Lower lobe of right lung (tissue), 2 donors: Measurements from ENCODE around the gene BBOX1. TPM values are rescaled to one million over a fixed set of nuclear protein-coding genes. Genes with fewer than 3 reads are reported as not detected.

Experiments
- ATAC-seq, 2 donors: fragments of 200-7000 bp; cut with Tn5 transposase; one replicate each; pipeline ENCODE4 v1.9.1; 2020 to 2022; ENCODE audit warnings: mild to moderate bottlenecking in 2 of 2, moderate library complexity in 2 of 2
- DNase-seq: peaks from one replicate; pipeline ENCODE4 v3.0.0-alpha.2; 2020
- H3K27ac ChIP-seq: fragments of 200-600 bp; one replicate; pipeline ENCODE4 v1.8.0; 2022
- H3K27me3 ChIP-seq: fragments of 200-600 bp; one replicate; pipeline ENCODE4 v1.8.0; 2022; ENCODE audit warnings: low read depth
- H3K36me3 ChIP-seq: fragments of 200-600 bp; one replicate; pipeline ENCODE4 v1.8.0; 2022; ENCODE audit warnings: mild to moderate bottlenecking
- H3K4me1 ChIP-seq: fragments of 200-600 bp; one replicate; pipeline ENCODE4 v1.8.0; 2022
- H3K4me3 ChIP-seq: fragments of 200-600 bp; one replicate; pipeline ENCODE4 v1.8.0; 2022; ENCODE audit warnings: mild to moderate bottlenecking
- H3K9me3 ChIP-seq: fragments of 200-600 bp; one replicate; pipeline ENCODE4 v1.8.0; 2022
- CTCF ChIP-seq: fragments of 200-600 bp; IDR thresholded peaks from one replicate; pipeline ENCODE4 v1.8.0; 2022; ENCODE audit warnings: antibody characterized with exemption, mild to moderate bottlenecking
- intact Hi-C: fragments of 100-400 bp; cut with DNase I; formaldehyde crosslinking; loops from one replicate; pipeline ENCODE4 v1.11.0; 2022
- total RNA-seq: library from RNA; stranded (reverse); fragmentation: NEBNext Ultra II Directional; extraction: Animal tissue kit (Norgen Biotek cat#: 25700); gene quantifications from one replicate; pipeline ENCODE4 v1.2.1, GENCODE V29; 2021
- donor health status: DM: no; HTN: yes; CAD: no; lungs with severe emphysema.

BBOX1 gene
- total RNA-seq, 1 donor from 2014 or later, result 0.38 TPM

GRCh38 chr11:27028561-27028965 is 12.1 kb upstream of the BBOX1 start:
- Histone ChIP-seq H3K9me3 (no peaks in the 10 kb centered on the region), H3K27me3 (no peaks in the 10 kb centered on the region), H3K36me3 (no peaks in the 10 kb centered on the region), H3K4me3 (no peak overlapping the region), H3K27ac (no peak overlapping the region), H3K4me1 (no peaks in the 10 kb centered on the region)
- DNase-seq (no peak), ATAC-seq (no peak)
- intact Hi-C loops, result no loop called here
- TF ChIP-seq CTCF, result no peak

GRCh38 chr11:27029966-27030365 is 10.6 kb upstream of the BBOX1 start:
- H3K4me1 ChIP-seq, result no peaks in the 10 kb centered on the region
- no peak overlapping the region for H3K27ac ChIP-seq
- ATAC-seq (no peak), DNase-seq (no peak)
- intact Hi-C loops, result no loop called here
- no peaks in the 10 kb centered on the region for H3K9me3 ChIP-seq
- no peaks in the 10 kb centered on the region for H3K27me3 ChIP-seq
- H3K4me3 ChIP-seq, result no peak overlapping the region
- H3K36me3 ChIP-seq, result no peaks in the 10 kb centered on the region
- no peak for TF ChIP-seq CTCF

GRCh38 chr11:27031754-27032153 is 8.9 kb upstream of the BBOX1 start:
- no peak for DNase-seq
- peak in 1 of 2 donors; percentile 45 for ATAC-seq
- no peak overlapping the region for H3K4me3 ChIP-seq
- no peaks in the 10 kb centered on the region for H3K27me3 ChIP-seq
- no peak overlapping the region for H3K27ac ChIP-seq
- no peaks in the 10 kb centered on the region for H3K36me3 ChIP-seq
- H3K4me1 ChIP-seq, result no peaks in the 10 kb centered on the region
- TF ChIP-seq CTCF, result no peak
- no peaks in the 10 kb centered on the region for H3K9me3 ChIP-seq
- intact Hi-C loops, result no loop called here

- no peaks in the 10 kb centered on the region for H3K4me1 ChIP-seq
- no peak for ATAC-seq
- H3K4me3 ChIP-seq, result no peak overlapping the region
- intact Hi-C loops, result no loop called here
- H3K27ac ChIP-seq, result no peak overlapping the region
- no peak for TF ChIP-seq CTCF
- H3K27me3 ChIP-seq, result no peaks in the 10 kb centered on the region
- no peaks in the 10 kb centered on the region for H3K9me3 ChIP-seq
- H3K36me3 ChIP-seq, result no peaks in the 10 kb centered on the region
- no peak for DNase-seq
These were observed 742 bp upstream of the BBOX1 start for GRCh38 chr11:27039873-27040272.

- no peak for DNase-seq
- no peak overlapping the region for H3K27ac ChIP-seq
These were observed 705 bp downstream of the BBOX1 start for GRCh38 chr11:27041141-27041899.

More at GRCh38 chr11:27041141-27041899, 705 bp downstream of the BBOX1 start:
- Histone ChIP-seq H3K4me3 (no peak overlapping the region), H3K36me3 (no peaks in the 10 kb centered on the region), H3K9me3 (no peaks in the 10 kb centered on the region), H3K4me1 (no peaks in the 10 kb centered on the region), H3K27me3 (no peaks in the 10 kb centered on the region)
- TF ChIP-seq CTCF, result no peak
- no peak for ATAC-seq
- intact Hi-C loops, result no loop called here
